Measurements from ENCODE around the gene IFIT3.
A peak's percentile ranks its signal among the peaks of the same experiment; 100 is the strongest.

The IFIT3 gene

GRCh38 chr10:89367529-89367928 lies 39.7 kb downstream of the IFIT3 start:
- DNase-seq (no peak), ATAC-seq (ENCODE audit: insufficient read depth, low read depth) (no peak)
- H3K9ac ChIP-seq (ENCODE audit: low read depth, low read length): no peak overlapping the region
- no peak overlapping the region for H3K4me2 ChIP-seq (ENCODE audit: insufficient read depth, low read length)
- no peaks in the 10 kb centered on the region for H3K79me2 ChIP-seq (ENCODE audit: insufficient read depth, low read length)
- no peak overlapping the region for H3K4me3 ChIP-seq (ENCODE audit: low read depth in 1 of 2, low read length in 2 of 2)
- H3K27me3 ChIP-seq (ENCODE audit: insufficient read depth, low read length, poor library complexity): no peaks in the 10 kb centered on the region
- no peaks in the 10 kb centered on the region for H3K36me3 ChIP-seq (ENCODE audit: insufficient read depth, low read length)
- H3K27ac ChIP-seq (ENCODE audit: low read length): no peak overlapping the region
- H3K4me1 ChIP-seq (ENCODE audit: insufficient read depth, low read length): no peaks in the 10 kb centered on the region
- H3K9me3 ChIP-seq (ENCODE audit: insufficient read depth, low read length, severe bottlenecking): no peaks in the 10 kb centered on the region
- no peaks in the 10 kb centered on the region for H4K20me1 ChIP-seq (ENCODE audit: insufficient read depth, low read length)
- TF ChIP-seq EZH2 (IDR thresholded peaks at IDR 0.05; ENCODE audit: borderline replicate concordance, low read depth, low read length, severe bottlenecking): no peak
- TF ChIP-seq, protein P1, sequence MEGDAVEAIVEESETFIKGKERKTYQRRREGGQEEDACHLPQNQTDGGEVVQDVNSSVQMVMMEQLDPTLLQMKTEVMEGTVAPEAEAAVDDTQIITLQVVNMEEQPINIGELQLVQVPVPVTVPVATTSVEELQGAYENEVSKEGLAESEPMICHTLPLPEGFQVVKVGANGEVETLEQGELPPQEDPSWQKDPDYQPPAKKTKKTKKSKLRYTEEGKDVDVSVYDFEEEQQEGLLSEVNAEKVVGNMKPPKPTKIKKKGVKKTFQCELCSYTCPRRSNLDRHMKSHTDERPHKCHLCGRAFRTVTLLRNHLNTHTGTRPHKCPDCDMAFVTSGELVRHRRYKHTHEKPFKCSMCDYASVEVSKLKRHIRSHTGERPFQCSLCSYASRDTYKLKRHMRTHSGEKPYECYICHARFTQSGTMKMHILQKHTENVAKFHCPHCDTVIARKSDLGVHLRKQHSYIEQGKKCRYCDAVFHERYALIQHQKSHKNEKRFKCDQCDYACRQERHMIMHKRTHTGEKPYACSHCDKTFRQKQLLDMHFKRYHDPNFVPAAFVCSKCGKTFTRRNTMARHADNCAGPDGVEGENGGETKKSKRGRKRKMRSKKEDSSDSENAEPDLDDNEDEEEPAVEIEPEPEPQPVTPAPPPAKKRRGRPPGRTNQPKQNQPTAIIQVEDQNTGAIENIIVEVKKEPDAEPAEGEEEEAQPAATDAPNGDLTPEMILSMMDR (IDR thresholded peaks at IDR 0.05; ENCODE audit: borderline replicate concordance, extremely low read depth, low read length, poor library complexity, severe bottlenecking): no peak
- no peak overlapping the region for H2AFZ ChIP-seq (ENCODE audit: low read depth, low read length)

GRCh38 chr10:89368129-89368528 lies 40.3 kb downstream of the IFIT3 start:
- H3K36me3 ChIP-seq (ENCODE audit: insufficient read depth, low read length): no peaks in the 10 kb centered on the region
- H3K27ac ChIP-seq (ENCODE audit: low read length): no peak overlapping the region
- H3K4me3 ChIP-seq (ENCODE audit: low read depth in 1 of 2, low read length in 2 of 2): no peak overlapping the region
- TF ChIP-seq, protein P1 (IDR thresholded peaks at IDR 0.05; ENCODE audit: borderline replicate concordance, extremely low read depth, low read length, poor library complexity, severe bottlenecking): no peak
- no peak for TF ChIP-seq EZH2 (IDR thresholded peaks at IDR 0.05; ENCODE audit: borderline replicate concordance, low read depth, low read length, severe bottlenecking)
- no peaks in the 10 kb centered on the region for H3K4me1 ChIP-seq (ENCODE audit: insufficient read depth, low read length)
- H3K4me2 ChIP-seq (ENCODE audit: insufficient read depth, low read length): no peak overlapping the region
- DNase-seq: no peak
- H2AFZ ChIP-seq (ENCODE audit: low read depth, low read length): no peak overlapping the region
- H4K20me1 ChIP-seq (ENCODE audit: insufficient read depth, low read length): no peaks in the 10 kb centered on the region
- no peaks in the 10 kb centered on the region for H3K27me3 ChIP-seq (ENCODE audit: insufficient read depth, low read length, poor library complexity)
- H3K9ac ChIP-seq (ENCODE audit: low read depth, low read length): no peak overlapping the region
- no peaks in the 10 kb centered on the region for H3K9me3 ChIP-seq (ENCODE audit: insufficient read depth, low read length, severe bottlenecking)
- no peak for ATAC-seq (ENCODE audit: insufficient read depth, low read depth)
- no peaks in the 10 kb centered on the region for H3K79me2 ChIP-seq (ENCODE audit: insufficient read depth, low read length)

- no peak overlapping the region for H3K4me3 ChIP-seq (ENCODE audit: low read depth in 1 of 2, low read length in 2 of 2)
- no peaks in the 10 kb centered on the region for H4K20me1 ChIP-seq (ENCODE audit: insufficient read depth, low read length)
- no peak overlapping the region for H3K27ac ChIP-seq (ENCODE audit: low read length)
- no peak for DNase-seq
- H3K4me1 ChIP-seq (ENCODE audit: insufficient read depth, low read length): no peaks in the 10 kb centered on the region
- H3K79me2 ChIP-seq (ENCODE audit: insufficient read depth, low read length): no peaks in the 10 kb centered on the region
- no peak overlapping the region for H3K9ac ChIP-seq (ENCODE audit: low read depth, low read length)
- no peaks in the 10 kb centered on the region for H3K36me3 ChIP-seq (ENCODE audit: insufficient read depth, low read length)
- no peak for TF ChIP-seq EZH2 (IDR thresholded peaks at IDR 0.05; ENCODE audit: borderline replicate concordance, low read depth, low read length, severe bottlenecking)
- TF ChIP-seq, protein P1 (IDR thresholded peaks at IDR 0.05; ENCODE audit: borderline replicate concordance, extremely low read depth, low read length, poor library complexity, severe bottlenecking): peak; percentile 61
- ATAC-seq (ENCODE audit: insufficient read depth, low read depth): peak; percentile 53; the same call in 1 of the 3 replicates
- no peak overlapping the region for H2AFZ ChIP-seq (ENCODE audit: low read depth, low read length)
- no peaks in the 10 kb centered on the region for H3K27me3 ChIP-seq (ENCODE audit: insufficient read depth, low read length, poor library complexity)
- no peaks in the 10 kb centered on the region for H3K9me3 ChIP-seq (ENCODE audit: insufficient read depth, low read length, severe bottlenecking)
- no peak overlapping the region for H3K4me2 ChIP-seq (ENCODE audit: insufficient read depth, low read length)
Measured at GRCh38 chr10:89369156-89370105, 41.6 kb downstream of the IFIT3 start.
